A673 (cell line): ENCODE data around the gene MED10. TPM values are rescaled to one million over a fixed set of nuclear protein-coding genes. Genes with fewer than 3 reads are reported as not detected.

ENCODE experiments used
- BruUV-seq: library from RNA; stranded (reverse); fragments of 400-500 nt; replicated peaks from 2 replicates; lab custom pipeline; 2021; lab: Mats Ljungman, UMichigan
- CTCF ChIA-PET: fragments of 300-600 bp; sonication (Branson Sonifier 250); formaldehyde crosslinking; loops from one replicate; lab custom pipeline; 2022; ENCODE audit warnings: antibody characterized with exemption; lab: Charles Lee
- POLR2A ChIA-PET: fragments of 300-600 bp; sonication (Branson Sonifier 250); formaldehyde crosslinking; loops from one replicate; lab custom pipeline; 2022; ENCODE audit warnings: antibody characterized with exemption; ENCODE audit not compliant: low non-redundant PET; lab: Charles Lee
- DNase-seq: peaks from one replicate; pipeline ENCODE4 v3.0.0-alpha.2; 2015; ENCODE audit warnings: low spot score
- H3K27ac ChIP-seq: fragments of 200-600 bp; sonication (generic); 2 replicates; pipeline ENCODE4 v1.5.1; 2016; ENCODE audit warnings: mixed run types, low read depth, mild to moderate bottlenecking, mixed read lengths, antibody characterized with exemption, low read length; ENCODE audit not compliant: poor library complexity, severe bottlenecking
- H3K27me3 ChIP-seq: fragments of 200-600 bp; sonication (generic); replicated peaks from 2 replicates; pipeline ENCODE4 v1.6.1; 2017; ENCODE audit warnings: mixed run types, low read depth, mild to moderate bottlenecking, mixed read lengths, antibody characterized with exemption, low read length; ENCODE audit not compliant: insufficient read depth, poor library complexity
- H3K36me3 ChIP-seq: fragments of 200-600 bp; sonication (generic); 2 replicates; pipeline ENCODE4 v1.6.1; 2016; ENCODE audit warnings: mixed run types, mild to moderate bottlenecking, mixed read lengths, antibody characterized with exemption, low read length; ENCODE audit not compliant: insufficient read depth, poor library complexity, severe bottlenecking
- H3K4me1 ChIP-seq: fragments of 200-600 bp; sonication (generic); 2 replicates; pipeline ENCODE4 v1.6.1; 2017; ENCODE audit warnings: mixed run types, mild to moderate bottlenecking, mixed read lengths, antibody characterized with exemption, low read length; ENCODE audit not compliant: insufficient read depth, poor library complexity, severe bottlenecking
- H3K4me3 ChIP-seq: fragments of 200-600 bp; sonication (generic); 2 replicates; pipeline ENCODE4 v1.5.1; 2016; ENCODE audit warnings: low read depth, mixed run types, mild to moderate bottlenecking, mixed read lengths, low read length; ENCODE audit not compliant: poor library complexity, severe bottlenecking
- H3K9me3 ChIP-seq: fragments of 200-600 bp; sonication (generic); 2 replicates; pipeline ENCODE4 v1.6.1; 2016; ENCODE audit warnings: mixed run types, low read depth, mild to moderate bottlenecking, mixed read lengths, antibody characterized with exemption, low read length; ENCODE audit not compliant: poor library complexity, severe bottlenecking
- CTCF ChIP-seq: fragments of 300-800, 200-600 bp; sonication (generic); conservative IDR thresholded peaks from 2 replicates; pipeline ENCODE4 v1.5.1; 2017; ENCODE audit warnings: low read depth, mild to moderate bottlenecking, antibody characterized with exemption, low read length, moderate library complexity, mixed read lengths
- EZH2 ChIP-seq: fragments of 200-600 bp; sonication (generic); IDR thresholded peaks from 2 replicates; pipeline ENCODE4 v1.6.1; 2017; ENCODE audit warnings: borderline replicate concordance, low read depth, mild to moderate bottlenecking, mixed read lengths, antibody characterized with exemption, low read length; ENCODE audit not compliant: poor library complexity, severe bottlenecking
- intact Hi-C: fragments of 100-400 bp; cut with micrococcal nuclease; formaldehyde crosslinking; loops from one replicate; pipeline ENCODE4 v1.10.0; 2022; ENCODE audit not compliant: unreplicated experiment
- total RNA-seq: library from RNA; stranded (reverse); gene quantifications from 2 replicates; pipeline ENCODE4 v1.2.3, GENCODE V29; 2021

MED10 gene
- total RNA-seq, 1 experiment from 2014 or later, result 59.9 TPM

GRCh38 chr5:6395621-6396020 lies 17.3 kb upstream of the MED10 start:
- ChIA-PET CTCF (no interaction called here), POLR2A (no interaction called here)
- intact Hi-C loops, result no loop called here
- no peaks in the 10 kb centered on the region for H3K9me3 ChIP-seq
- H3K27ac ChIP-seq, result no peak overlapping the region
- H3K4me1 ChIP-seq, result no peaks in the 10 kb centered on the region
- no peak for DNase-seq
- no peak overlapping the region for H3K4me3 ChIP-seq
- no TSS peak for BruUV-seq
- no peak for TF ChIP-seq EZH2
- no peak for TF ChIP-seq CTCF
- H3K36me3 ChIP-seq, result no peaks in the 10 kb centered on the region
- H3K27me3 ChIP-seq, result peaks cover 22% of the 10 kb centered on the region

- DNase-seq, result no peak
- ChIA-PET CTCF (no interaction called here), POLR2A (no interaction called here)
- Histone ChIP-seq H3K36me3 (no peaks in the 10 kb centered on the region), H3K27ac (no peak overlapping the region), H3K4me1 (no peaks in the 10 kb centered on the region), H3K4me3 (no peak overlapping the region), H3K27me3 (peaks cover 20% of the 10 kb centered on the region), H3K9me3 (no peaks in the 10 kb centered on the region)
- BruUV-seq, result no TSS peak
- TF ChIP-seq CTCF, result no peak
- TF ChIP-seq EZH2, result no peak
- intact Hi-C loops, result no loop called here
These were observed 16.7 kb upstream of the MED10 start for GRCh38 chr5:6395102-6395445.

GRCh38 chr5:6394429-6395101 lies 16.2 kb upstream of the MED10 start:
- no peak overlapping the region for H3K27ac ChIP-seq
- no peak overlapping the region for H3K4me3 ChIP-seq
- H3K36me3 ChIP-seq, result no peaks in the 10 kb centered on the region
- no peak for DNase-seq
- no peak for TF ChIP-seq CTCF
- no peak for TF ChIP-seq EZH2
- no peaks in the 10 kb centered on the region for H3K9me3 ChIP-seq
- intact Hi-C loops, result no loop called here
- H3K4me1 ChIP-seq, result no peaks in the 10 kb centered on the region
- no TSS peak for BruUV-seq
- CTCF ChIA-PET, result no interaction called here
- POLR2A ChIA-PET, result no interaction called here
- H3K27me3 ChIP-seq, result peaks cover 18% of the 10 kb centered on the region
